Measurements from ENCODE around the gene EDIL3.
A peak's percentile ranks its signal among the peaks of the same experiment; 100 is the strongest.

Gene EDIL3

GRCh38 chr5:84274585-84275468, 109.9 kb downstream of the EDIL3 start:
- Histone ChIP-seq H3K27me3 (replicated peaks; ENCODE audit: control insufficient read depth, insufficient read depth, low read length) (no peaks in the 10 kb centered on the region), H3K9ac (ENCODE audit: low read length) (no peak overlapping the region), H3K4me1 (ENCODE audit: control insufficient read depth, insufficient read depth, low read length) (no peaks in the 10 kb centered on the region), H3K36me3 (ENCODE audit: control insufficient read depth, insufficient read depth, low read length, severe bottlenecking) (no peaks in the 10 kb centered on the region), H3K9me3 (ENCODE audit: control insufficient read depth, low read length) (no peaks in the 10 kb centered on the region), H3K4me3 (ENCODE audit: low read length) (no peak overlapping the region)
- peak; percentile 40 for DNase-seq (ENCODE audit: low read depth)

GRCh38 chr5:84273517-84273883, 111.2 kb downstream of the EDIL3 start:
- Histone ChIP-seq H3K9ac (ENCODE audit: low read length) (no peak overlapping the region), H3K27me3 (replicated peaks; ENCODE audit: control insufficient read depth, insufficient read depth, low read length) (no peaks in the 10 kb centered on the region), H3K4me3 (ENCODE audit: low read length) (no peak overlapping the region), H3K9me3 (ENCODE audit: control insufficient read depth, low read length) (no peaks in the 10 kb centered on the region), H3K36me3 (ENCODE audit: control insufficient read depth, insufficient read depth, low read length, severe bottlenecking) (no peaks in the 10 kb centered on the region), H3K4me1 (ENCODE audit: control insufficient read depth, insufficient read depth, low read length) (no peaks in the 10 kb centered on the region)
- no peak for DNase-seq (ENCODE audit: low read depth)

- DNase-seq (ENCODE audit: low read depth): peak; percentile 57
- H3K9me3 ChIP-seq (ENCODE audit: control insufficient read depth, low read length): no peaks in the 10 kb centered on the region
- no peaks in the 10 kb centered on the region for H3K27me3 ChIP-seq (replicated peaks; ENCODE audit: control insufficient read depth, insufficient read depth, low read length)
- H3K4me1 ChIP-seq (ENCODE audit: control insufficient read depth, insufficient read depth, low read length): no peaks in the 10 kb centered on the region
- no peak overlapping the region for H3K9ac ChIP-seq (ENCODE audit: low read length)
- H3K36me3 ChIP-seq (ENCODE audit: control insufficient read depth, insufficient read depth, low read length, severe bottlenecking): no peaks in the 10 kb centered on the region
- no peak overlapping the region for H3K4me3 ChIP-seq (ENCODE audit: low read length)
Observed at GRCh38 chr5:84272771-84273516, 111.7 kb downstream of the EDIL3 start.

GRCh38 chr5:84265739-84266550, 118.7 kb downstream of the EDIL3 start:
- H3K4me3 ChIP-seq (ENCODE audit: low read length): no peak overlapping the region
- no peaks in the 10 kb centered on the region for H3K36me3 ChIP-seq (ENCODE audit: control insufficient read depth, insufficient read depth, low read length, severe bottlenecking)
- H3K9me3 ChIP-seq (ENCODE audit: control insufficient read depth, low read length): no peaks in the 10 kb centered on the region
- H3K9ac ChIP-seq (ENCODE audit: low read length): no peak overlapping the region
- H3K4me1 ChIP-seq (ENCODE audit: control insufficient read depth, insufficient read depth, low read length): no peaks in the 10 kb centered on the region
- DNase-seq (ENCODE audit: low read depth): no peak
- no peaks in the 10 kb centered on the region for H3K27me3 ChIP-seq (replicated peaks; ENCODE audit: control insufficient read depth, insufficient read depth, low read length)

GRCh38 chr5:84265130-84265529, 119.5 kb downstream of the EDIL3 start:
- Histone ChIP-seq H3K9me3 (ENCODE audit: control insufficient read depth, low read length) (no peaks in the 10 kb centered on the region), H3K27me3 (replicated peaks; ENCODE audit: control insufficient read depth, insufficient read depth, low read length) (no peaks in the 10 kb centered on the region), H3K36me3 (ENCODE audit: control insufficient read depth, insufficient read depth, low read length, severe bottlenecking) (no peaks in the 10 kb centered on the region), H3K4me3 (ENCODE audit: low read length) (no peak overlapping the region), H3K4me1 (ENCODE audit: control insufficient read depth, insufficient read depth, low read length) (no peaks in the 10 kb centered on the region), H3K9ac (ENCODE audit: low read length) (no peak overlapping the region)
- DNase-seq (ENCODE audit: low read depth): peak; percentile 29

- no peaks in the 10 kb centered on the region for H3K36me3 ChIP-seq (ENCODE audit: control insufficient read depth, insufficient read depth, low read length, severe bottlenecking)
- no peaks in the 10 kb centered on the region for H3K27me3 ChIP-seq (replicated peaks; ENCODE audit: control insufficient read depth, insufficient read depth, low read length)
- no peak overlapping the region for H3K4me3 ChIP-seq (ENCODE audit: low read length)
- no peaks in the 10 kb centered on the region for H3K9me3 ChIP-seq (ENCODE audit: control insufficient read depth, low read length)
- H3K9ac ChIP-seq (ENCODE audit: low read length): no peak overlapping the region
- no peak for DNase-seq (ENCODE audit: low read depth)
- H3K4me1 ChIP-seq (ENCODE audit: control insufficient read depth, insufficient read depth, low read length): peaks cover 5% of the 10 kb centered on the region
Observed at GRCh38 chr5:84260939-84261338, 123.7 kb downstream of the EDIL3 start.

GRCh38 chr5:84260140-84260539, 124.5 kb downstream of the EDIL3 start:
- peaks cover 5% of the 10 kb centered on the region for H3K4me1 ChIP-seq (ENCODE audit: control insufficient read depth, insufficient read depth, low read length)
- no peak overlapping the region for H3K9ac ChIP-seq (ENCODE audit: low read length)
- DNase-seq (ENCODE audit: low read depth): no peak
- no peak overlapping the region for H3K4me3 ChIP-seq (ENCODE audit: low read length)
- H3K27me3 ChIP-seq (replicated peaks; ENCODE audit: control insufficient read depth, insufficient read depth, low read length): no peaks in the 10 kb centered on the region
- H3K36me3 ChIP-seq (ENCODE audit: control insufficient read depth, insufficient read depth, low read length, severe bottlenecking): no peaks in the 10 kb centered on the region
- H3K9me3 ChIP-seq (ENCODE audit: control insufficient read depth, low read length): no peaks in the 10 kb centered on the region

GRCh38 chr5:84259283-84260045, 125.2 kb downstream of the EDIL3 start:
- H3K9ac ChIP-seq (ENCODE audit: low read length): no peak overlapping the region
- H3K9me3 ChIP-seq (ENCODE audit: control insufficient read depth, low read length): no peaks in the 10 kb centered on the region
- peaks cover 5% of the 10 kb centered on the region for H3K4me1 ChIP-seq (ENCODE audit: control insufficient read depth, insufficient read depth, low read length)
- no peak for DNase-seq (ENCODE audit: low read depth)
- H3K4me3 ChIP-seq (ENCODE audit: low read length): no peak overlapping the region
- H3K36me3 ChIP-seq (ENCODE audit: control insufficient read depth, insufficient read depth, low read length, severe bottlenecking): no peaks in the 10 kb centered on the region
- H3K27me3 ChIP-seq (replicated peaks; ENCODE audit: control insufficient read depth, insufficient read depth, low read length): no peaks in the 10 kb centered on the region

GRCh38 chr5:84257061-84257460, 127.6 kb downstream of the EDIL3 start:
- H3K27me3 ChIP-seq (replicated peaks; ENCODE audit: control insufficient read depth, insufficient read depth, low read length): no peaks in the 10 kb centered on the region
- no peak overlapping the region for H3K4me3 ChIP-seq (ENCODE audit: low read length)
- no peak overlapping the region for H3K9ac ChIP-seq (ENCODE audit: low read length)
- DNase-seq (ENCODE audit: low read depth): no peak
- no peaks in the 10 kb centered on the region for H3K36me3 ChIP-seq (ENCODE audit: control insufficient read depth, insufficient read depth, low read length, severe bottlenecking)
- no peaks in the 10 kb centered on the region for H3K9me3 ChIP-seq (ENCODE audit: control insufficient read depth, low read length)
- peaks cover 5% of the 10 kb centered on the region for H3K4me1 ChIP-seq (ENCODE audit: control insufficient read depth, insufficient read depth, low read length)

- Histone ChIP-seq H3K4me3 (ENCODE audit: low read length) (no peak overlapping the region), H3K9ac (ENCODE audit: low read length) (no peak overlapping the region), H3K27me3 (replicated peaks; ENCODE audit: control insufficient read depth, insufficient read depth, low read length) (no peaks in the 10 kb centered on the region), H3K9me3 (ENCODE audit: control insufficient read depth, low read length) (no peaks in the 10 kb centered on the region), H3K4me1 (ENCODE audit: control insufficient read depth, insufficient read depth, low read length) (peaks cover 7% of the 10 kb centered on the region), H3K36me3 (ENCODE audit: control insufficient read depth, insufficient read depth, low read length, severe bottlenecking) (no peaks in the 10 kb centered on the region)
- DNase-seq (ENCODE audit: low read depth): peak; percentile 63
Observed at GRCh38 chr5:84255315-84255714, 129.4 kb downstream of the EDIL3 start.

Measured in adipocyte (in vitro differentiated cells).